SK-N-MC (cell line): ENCODE measurements around the gene OR2AJ1.

Experiments used
- EZH2 ChIP-seq: fragments of 200-600 bp; sonication (generic); IDR thresholded peaks from one replicate; pipeline ENCODE4 v1.6.1; 2017; ENCODE audit warnings: antibody characterized with exemption
- FOXP2 ChIP-seq: optimal IDR thresholded peaks from 2 replicates; pipeline ENCODE3; 2011; ENCODE audit warnings: mild to moderate bottlenecking, moderate library complexity; ENCODE audit not compliant: insufficient read depth; ENCODE audit errors: extremely low read length, control extremely low read depth
- POLR2AphosphoS5 ChIP-seq: IDR thresholded peaks from 2 replicates; pipeline ENCODE4 v1.6.1; 2012; ENCODE audit warnings: mild to moderate bottlenecking, low read depth, low read length, borderline replicate concordance

- TF ChIP-seq POLR2AphosphoS5 (no peak), EZH2 (no peak), FOXP2 (no peak)
Observed at GRCh38 chr1:247919952-247920351, 4.7 kb upstream of the OR2AJ1 start, which contains the start of gene OR2T8.
